ENCODE data around the gene CD93.

CD93 gene

GRCh38 chr20:23097636-23098580 lies 11.8 kb upstream of the CD93 start:
- no peak for DNase-seq (ENCODE audit: low read depth)

- DNase-seq (ENCODE audit: low read depth), result no peak
Observed at GRCh38 chr20:23096986-23097520, 10.9 kb upstream of the CD93 start.

- no peak for DNase-seq (ENCODE audit: low read depth)
Observed at GRCh38 chr20:23096097-23096496, 10.0 kb upstream of the CD93 start.

GRCh38 chr20:23095499-23095898 lies 9.4 kb upstream of the CD93 start:
- DNase-seq (ENCODE audit: low read depth), result no peak

- no peak for DNase-seq (ENCODE audit: low read depth)
Observed at GRCh38 chr20:23094927-23095326, 8.8 kb upstream of the CD93 start.

DNA sequence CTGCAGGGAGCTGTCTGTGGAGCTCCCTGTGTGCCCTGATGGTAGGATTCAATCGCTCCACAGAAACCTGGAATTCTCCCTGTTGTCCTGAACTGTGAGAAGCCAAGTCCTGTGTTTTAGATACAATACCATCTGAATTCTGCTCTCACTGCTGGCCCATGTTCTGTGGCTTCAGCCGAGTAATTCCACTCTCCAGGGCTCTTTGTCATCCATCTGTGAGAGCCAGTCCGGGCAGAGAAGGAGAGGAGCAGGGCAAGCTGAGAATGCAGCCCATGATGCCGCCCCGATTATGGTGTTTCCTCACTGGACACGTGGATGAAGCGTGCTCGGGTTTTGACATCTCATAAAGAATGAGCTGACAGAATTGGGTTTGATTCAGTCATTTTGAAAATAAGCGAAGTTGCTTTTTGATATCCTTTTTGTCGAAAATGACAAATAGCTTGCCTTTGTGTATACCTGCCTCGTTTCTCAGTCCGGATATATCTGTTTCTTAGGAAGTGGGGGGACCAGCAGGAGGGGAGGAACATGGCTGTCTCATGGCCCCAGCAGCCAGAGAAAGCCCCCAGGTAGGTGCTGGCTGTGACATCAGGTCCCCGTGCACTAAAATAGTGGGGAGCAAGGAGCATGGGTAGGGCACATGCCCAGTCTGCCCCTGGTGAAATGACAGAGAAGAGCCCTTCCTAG lies 8.2 kb upstream of the CD93 start:
- no peak for DNase-seq (ENCODE audit: low read depth)

DNA sequence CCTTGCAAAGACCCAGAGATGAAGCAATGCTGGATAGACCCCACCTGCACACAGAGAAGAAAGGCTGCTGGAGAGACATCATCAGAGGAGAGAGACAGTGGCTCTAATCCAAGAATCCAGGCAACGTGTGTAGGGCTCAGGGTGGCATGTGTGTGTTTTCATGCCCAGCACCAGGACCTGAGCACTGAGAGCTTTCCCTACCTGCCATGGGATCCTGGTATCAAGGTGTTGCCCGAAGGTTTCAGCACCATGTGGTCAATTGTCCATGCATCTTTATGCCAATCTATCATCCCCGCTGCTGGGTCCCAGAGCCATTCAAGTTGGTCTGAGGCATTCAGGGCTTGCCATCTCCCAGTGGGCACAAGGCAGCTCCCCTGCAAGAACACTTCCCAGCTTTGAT lies 7.5 kb upstream of the CD93 start:
- no peak for DNase-seq (ENCODE audit: low read depth)

DNA sequence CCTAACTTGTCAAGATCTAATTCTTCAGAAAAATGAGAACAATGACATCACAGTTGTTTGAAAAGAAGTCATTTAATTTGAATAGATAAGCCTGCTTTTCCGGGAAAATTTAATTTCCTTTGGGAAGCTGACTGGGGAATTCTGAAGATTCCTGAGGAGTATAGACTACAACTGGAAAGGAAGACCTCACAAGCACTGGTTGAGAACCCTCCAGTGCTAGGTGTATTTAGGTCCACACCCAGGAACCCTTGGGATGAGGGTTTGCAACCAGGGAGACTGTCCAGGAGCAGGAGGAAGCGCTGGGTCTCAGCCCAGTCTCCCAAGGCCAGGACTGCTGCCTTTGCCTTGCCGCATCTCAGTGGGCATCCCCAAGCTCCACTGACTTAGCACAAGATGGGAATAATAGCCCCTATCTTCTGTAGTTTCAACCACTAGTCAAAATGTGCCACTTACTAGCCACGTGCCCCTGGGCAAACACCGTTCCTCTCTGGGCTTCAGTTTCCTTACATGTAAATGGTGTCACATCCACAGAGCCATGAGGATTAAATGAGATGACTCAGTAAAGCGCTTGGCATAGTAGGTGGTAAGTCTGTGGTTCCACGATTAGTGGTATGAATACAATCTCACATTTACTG lies 6.9 kb upstream of the CD93 start:
- DNase-seq (ENCODE audit: low read depth), result no peak

DNA sequence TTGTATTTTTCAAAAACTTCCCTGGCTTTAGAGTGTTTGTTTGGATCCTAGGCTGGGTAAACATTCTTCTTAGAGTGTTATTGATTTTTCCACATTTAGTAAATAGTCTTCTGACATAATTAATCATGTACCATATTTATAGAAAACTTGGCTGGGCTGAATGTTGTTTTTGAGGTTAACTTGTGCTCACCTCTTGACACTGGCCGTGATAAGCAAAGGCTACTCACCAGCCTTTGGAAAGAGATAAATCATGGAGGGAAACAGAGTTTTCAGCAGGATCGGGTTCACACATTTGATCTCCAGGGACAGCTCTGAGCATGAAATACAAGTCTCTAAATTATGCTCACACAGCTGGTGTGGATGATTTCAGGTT lies 6.2 kb upstream of the CD93 start:
- no peak for DNase-seq (ENCODE audit: low read depth)

- no peak for DNase-seq (ENCODE audit: low read depth)
Observed at GRCh38 chr20:23091721-23092383, 5.7 kb upstream of the CD93 start.

DNA sequence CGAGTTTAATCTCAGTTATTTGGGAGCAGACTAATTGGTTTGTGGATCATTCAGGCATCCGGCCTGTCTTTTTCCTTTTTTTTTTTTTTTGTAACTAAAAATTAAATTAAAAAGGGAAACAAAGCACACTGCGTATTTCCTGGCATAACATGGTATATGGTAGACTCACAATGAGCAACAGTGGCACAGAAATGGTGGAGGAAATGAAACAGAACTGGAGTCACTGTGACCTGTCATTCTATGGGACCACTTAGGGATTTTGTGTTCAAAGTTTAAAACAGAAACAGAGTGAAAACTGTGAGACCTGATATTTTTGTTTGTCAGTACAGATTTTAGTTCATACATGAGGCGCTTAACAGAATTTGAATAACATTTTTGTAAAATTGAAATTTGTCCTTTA lies 4.8 kb upstream of the CD93 start:
- no peak for DNase-seq (ENCODE audit: low read depth)

DNA sequence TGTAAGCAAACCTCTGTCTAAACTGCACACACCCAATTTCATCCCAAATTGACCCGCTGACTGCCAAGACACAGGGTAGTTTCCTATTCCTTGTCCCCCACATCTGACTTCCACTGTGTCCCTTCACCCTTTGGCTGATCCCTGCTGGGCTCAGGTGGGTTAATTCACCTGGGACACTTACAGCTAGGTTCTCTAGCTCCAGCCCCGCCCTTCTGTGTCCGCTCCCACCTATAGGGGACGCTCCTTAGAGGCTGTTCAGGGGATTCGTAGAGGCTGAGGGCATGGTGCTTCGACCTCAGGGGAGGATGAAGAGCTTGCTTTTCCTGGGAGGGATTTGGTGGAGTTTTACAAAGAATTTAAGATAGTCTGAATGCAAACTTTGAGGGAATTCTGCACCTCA lies 4.0 kb upstream of the CD93 start:
- no peak for DNase-seq (ENCODE audit: low read depth)

- no peak for DNase-seq (ENCODE audit: low read depth)
Observed at GRCh38 chr20:23088866-23089265, 2.7 kb upstream of the CD93 start.

DNA sequence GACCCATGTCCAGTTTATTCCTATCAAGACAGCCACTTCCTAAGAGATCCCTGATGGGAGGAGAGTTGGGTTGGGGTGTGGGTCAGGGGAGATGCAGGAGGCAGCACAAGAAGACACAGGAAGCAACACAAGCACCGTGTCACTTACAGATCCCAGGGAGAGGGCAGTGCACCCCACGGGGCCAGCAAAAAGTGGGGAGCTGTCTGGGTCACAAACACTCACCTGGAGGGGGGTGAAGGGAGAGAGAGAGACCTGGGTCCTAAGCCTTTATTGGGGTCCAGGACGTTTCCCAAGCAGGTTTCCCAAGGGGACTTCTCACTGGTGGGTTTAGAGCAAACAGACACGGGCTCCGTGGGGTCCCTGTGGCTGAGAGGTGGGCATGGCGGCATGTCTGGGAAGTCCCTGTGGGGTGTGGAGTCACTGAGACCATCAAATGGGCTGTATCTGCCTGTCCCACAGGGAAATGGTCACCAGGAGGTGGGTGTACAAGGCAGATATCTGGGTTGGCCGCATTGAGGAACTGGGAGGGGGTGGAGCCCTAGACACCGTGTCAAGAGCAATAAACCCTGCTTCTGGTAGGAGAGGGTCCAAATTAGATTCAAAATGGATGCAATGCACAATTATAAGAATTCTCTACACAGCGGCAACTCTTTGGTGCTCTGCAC lies 1.6 kb upstream of the CD93 start:
- no peak for DNase-seq (ENCODE audit: low read depth)

- DNase-seq (ENCODE audit: low read depth), result no peak
Observed at GRCh38 chr20:23086931-23087411, 847 bp upstream of the CD93 start.

- DNase-seq (ENCODE audit: low read depth), result no peak
Observed at GRCh38 chr20:23085436-23086055, 578 bp downstream of the CD93 start.

DNA sequence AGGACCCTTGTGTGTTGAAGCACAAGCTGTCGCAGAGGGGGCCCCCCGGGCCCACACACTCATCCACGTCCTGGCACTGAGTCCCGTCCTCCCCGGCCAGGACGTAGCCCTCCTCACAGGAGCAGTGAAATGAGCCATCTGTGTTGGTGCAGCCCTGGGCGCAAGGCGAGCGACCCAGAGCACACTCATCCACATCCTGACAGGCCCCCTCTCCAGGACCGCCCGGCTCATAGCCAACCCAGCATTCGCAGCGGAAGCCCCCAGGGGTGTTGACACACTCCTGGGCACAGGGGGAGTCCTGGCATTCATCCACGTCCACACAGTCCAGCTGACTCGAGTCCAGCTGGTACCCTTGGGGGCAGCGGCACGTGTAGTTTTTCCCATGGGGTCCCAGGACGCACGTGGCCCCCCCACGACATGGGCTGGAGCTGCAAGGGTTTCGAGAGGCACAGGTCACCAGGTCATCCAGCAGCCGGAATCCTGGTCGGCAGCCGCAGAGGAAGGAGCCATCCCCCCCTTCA lies 1.2 kb downstream of the CD93 start:
- no peak for DNase-seq (ENCODE audit: low read depth)

- DNase-seq (ENCODE audit: low read depth), result no peak
Observed at GRCh38 chr20:23084282-23084844, 1.8 kb downstream of the CD93 start.

DNA sequence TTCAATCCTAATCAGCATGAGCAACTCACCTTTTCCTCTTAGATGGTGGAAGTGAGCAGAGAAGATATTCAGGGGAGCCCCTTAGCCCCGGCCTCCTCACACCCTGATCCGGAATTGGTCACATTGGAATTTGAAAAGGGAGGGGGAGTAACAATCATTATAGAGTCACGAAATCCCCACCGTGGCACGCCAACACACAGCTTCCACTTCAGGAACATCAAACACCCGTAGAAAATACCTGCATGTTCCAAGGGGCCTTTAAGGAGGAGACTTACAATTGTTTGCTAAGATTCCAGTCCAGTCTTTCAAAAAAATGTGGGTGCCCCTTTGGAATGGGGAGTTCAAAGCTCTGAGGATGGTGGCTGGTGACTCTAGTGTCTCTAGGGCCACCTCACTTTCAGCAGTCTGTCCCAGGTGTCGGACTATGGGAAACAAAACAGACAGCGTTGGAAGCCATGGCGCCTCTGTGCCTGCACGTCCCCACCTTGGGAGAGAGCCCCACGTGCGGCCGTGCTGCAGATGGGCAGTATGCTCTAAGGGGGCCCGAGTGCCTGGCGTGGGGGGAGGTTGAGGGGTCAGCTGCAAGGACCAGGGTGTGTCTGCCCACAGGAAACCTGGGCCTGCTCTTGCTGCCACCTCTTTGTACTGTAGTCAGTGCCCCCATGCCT lies 2.4 kb downstream of the CD93 start:
- DNase-seq (ENCODE audit: low read depth), result no peak

Measured in activated T-cell treated with anti-CD3 and anti-CD28 coated beads for 1 hour (primary cell).